GM21423 (cell line): ENCODE results near the gene PLA2G6.
"Not testable (repeated sequence)": the region's sequence is repeated elsewhere in the genome, so short reads cannot be mapped to it uniquely, and the experiment has no call there.

Experiments
- ATAC-seq: cut with Tn5 transposase; IDR thresholded peaks from one replicate; pipeline ENCODE4 v1.9.1; 2021; ENCODE audit warnings: mild to moderate bottlenecking, moderate library complexity; ENCODE audit not compliant: unreplicated experiment

The PLA2G6 gene

DNA sequence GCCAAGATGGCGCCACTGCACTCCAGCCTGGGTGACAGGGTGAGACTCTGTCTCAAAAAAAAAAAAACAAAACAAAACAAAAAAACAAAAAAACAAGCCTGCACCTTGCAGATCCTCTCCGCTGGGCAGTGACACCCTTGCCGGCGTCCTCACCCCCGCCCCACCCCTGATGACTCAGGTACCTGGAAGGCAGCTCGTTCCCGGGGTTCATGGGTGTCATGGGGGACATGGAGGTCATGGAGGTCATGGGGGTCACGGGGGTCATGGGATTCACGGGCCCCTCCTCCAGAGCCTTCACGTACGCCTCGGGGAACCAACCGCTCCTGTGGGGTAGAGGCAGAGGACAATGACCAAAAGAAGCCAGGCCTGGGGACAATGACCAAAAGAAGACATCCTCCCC is 94.7 kb downstream of the PLA2G6 start:
- ATAC-seq, result no peak

DNA sequence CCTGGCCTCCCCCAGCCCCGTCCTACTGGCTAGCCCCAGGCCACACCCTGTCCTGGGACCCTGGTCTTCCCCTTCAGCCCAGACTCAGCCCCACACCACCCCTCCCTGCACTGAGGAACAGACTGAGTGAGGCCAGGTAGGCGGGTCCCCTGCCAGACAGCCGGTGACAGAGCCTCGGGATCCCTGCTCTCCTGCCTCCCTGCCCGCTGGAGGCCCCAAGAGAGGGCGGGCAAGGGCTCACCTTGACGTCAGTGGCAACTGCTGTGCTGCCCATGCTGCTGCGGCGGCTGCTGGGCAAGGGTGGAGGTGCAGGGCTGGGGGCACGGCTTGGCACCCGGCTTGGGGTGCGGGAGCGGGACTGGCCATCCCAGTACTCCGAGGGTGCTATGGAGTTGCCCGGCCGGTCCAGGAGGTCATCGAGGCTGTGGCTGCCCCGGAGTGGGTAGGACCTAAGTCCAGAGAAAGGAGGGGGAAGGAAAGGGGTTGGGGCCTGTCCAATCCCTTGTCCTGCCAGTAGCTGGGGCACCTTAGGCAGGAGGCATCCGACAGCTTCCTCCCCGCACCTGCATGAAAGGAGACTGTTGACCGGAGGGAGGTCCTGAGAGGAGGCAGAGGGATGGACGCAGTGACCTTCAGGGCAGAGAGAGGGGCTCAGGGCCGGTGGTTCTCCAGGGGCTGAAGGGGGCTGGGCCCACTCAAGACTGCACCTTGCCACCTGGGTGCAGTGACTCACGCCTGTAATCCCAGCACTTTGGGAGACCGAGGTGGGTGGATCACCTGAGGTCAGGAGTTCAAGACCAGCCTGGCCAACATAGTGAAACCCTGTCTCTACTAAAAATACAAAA is 95.4 kb downstream of the PLA2G6 start:
- no peak for ATAC-seq

DNA sequence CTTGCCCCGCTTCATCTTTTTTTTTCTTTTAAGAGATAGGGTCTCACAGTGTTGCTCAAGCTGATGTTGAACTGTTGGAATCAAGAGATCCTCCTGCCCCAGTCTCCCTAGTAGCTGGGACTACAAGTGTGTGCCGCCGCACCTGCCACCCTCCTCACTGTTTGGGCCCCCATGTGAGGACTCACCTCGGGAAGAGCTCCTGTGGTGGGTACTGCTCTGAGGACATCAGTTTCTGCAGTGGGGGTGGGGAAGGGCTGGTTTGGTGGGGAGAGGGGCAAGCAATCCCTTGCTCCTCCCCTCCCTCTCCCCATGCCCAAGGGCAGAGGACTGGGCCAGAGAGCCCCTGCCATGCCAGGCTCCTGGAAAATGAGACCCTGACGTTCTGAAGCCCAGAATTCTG is 96.1 kb downstream of the PLA2G6 start:
- ATAC-seq, result no peak

DNA sequence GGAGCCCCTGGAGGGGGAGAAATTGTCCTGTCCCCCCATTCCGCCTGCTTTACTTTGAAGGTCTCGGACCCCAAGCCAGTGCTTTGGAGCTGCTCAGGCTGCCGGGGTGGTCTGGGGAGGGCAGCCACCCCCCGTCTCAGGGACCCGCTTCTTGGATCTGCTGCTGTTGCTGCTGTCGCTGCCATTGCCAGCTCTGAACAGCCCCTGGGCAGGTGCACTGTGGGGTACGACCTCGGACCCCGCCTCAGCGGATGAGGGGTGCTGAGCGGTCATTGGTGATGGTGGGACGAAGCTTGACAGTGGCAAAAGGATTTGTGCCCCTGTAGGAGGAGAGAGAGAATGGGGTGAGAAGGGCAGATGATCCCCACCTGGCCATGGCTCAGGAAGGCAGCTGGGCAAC is 96.6 kb downstream of the PLA2G6 start:
- ATAC-seq, result no peak

DNA sequence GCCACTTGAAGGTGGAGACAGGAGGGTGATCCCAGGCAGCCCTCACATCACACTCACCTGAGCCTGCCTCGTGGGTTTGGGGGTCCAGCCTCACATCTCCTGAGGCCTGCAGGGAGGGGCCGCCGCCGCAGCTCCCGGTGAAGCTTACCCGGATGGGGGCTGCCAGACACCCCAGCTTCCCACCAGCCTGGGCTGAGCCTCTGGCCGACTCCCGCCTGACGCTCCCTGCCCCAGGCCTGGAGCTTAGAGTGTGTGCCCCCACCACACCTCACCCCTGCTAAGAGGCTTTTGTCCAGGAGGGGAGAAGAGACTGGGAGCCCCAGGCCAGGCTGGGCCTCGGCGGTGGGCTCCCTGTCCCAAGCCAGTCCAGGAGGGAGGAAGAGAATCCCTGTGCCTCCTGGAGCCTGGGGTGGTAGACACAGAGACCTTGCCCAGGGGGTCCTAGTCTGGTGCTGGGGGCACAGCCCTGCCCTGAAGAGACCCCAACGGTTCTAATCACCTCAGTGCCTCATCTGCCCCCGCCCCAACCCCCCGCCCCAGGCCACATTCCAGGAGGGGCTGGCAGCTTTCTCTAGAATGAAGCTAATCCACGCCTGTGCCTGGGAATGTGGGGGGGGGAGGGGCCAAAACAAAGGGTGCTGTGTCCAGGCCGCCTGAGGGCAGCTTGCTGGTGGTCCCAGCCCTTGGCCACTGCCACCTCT is 97.5 kb downstream of the PLA2G6 start, which contains the start of gene SLC16A8:
Gene SLC16A8 (minus strand): TSS at position 254 of the 701 bp plus-strand sequence. CDS start 1,311 bp downstream, outside the sequence.
- no peak for ATAC-seq

DNA sequence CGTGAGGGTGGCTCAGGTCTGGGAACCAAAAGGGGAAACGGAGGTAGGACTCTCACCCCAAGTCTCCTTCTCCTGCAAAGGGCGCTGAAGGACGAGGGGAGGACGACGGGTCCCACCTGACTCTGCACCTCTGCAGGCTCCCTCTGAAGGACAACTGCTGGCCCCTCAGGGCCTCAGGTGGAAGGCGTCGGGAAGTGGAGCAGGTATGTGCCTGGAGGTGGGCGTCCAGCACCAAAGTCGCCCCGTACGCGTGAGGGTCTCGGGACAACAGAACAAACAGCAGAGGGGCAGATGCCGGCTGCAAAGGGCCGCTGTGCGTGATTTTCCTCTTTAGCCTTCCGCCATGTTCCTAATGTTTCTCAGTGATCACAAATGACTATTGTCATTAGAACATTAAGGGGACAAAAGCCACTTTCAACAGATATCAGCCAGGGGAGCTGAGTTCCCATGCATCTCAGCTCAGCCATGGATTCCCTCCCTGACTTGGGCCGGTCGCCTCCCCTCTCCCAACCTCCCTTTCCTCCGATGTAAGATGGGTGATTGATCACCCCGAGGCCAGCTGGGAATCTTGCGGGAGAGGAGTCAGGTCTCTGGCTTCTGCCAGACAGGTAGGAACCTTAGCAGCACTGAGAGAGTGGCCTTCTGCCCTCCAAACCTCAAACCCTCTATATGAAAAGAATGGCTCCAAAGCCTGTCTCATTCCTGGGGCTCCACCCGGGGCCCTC is 98.5 kb downstream of the PLA2G6 start:
- ATAC-seq, result no peak

DNA sequence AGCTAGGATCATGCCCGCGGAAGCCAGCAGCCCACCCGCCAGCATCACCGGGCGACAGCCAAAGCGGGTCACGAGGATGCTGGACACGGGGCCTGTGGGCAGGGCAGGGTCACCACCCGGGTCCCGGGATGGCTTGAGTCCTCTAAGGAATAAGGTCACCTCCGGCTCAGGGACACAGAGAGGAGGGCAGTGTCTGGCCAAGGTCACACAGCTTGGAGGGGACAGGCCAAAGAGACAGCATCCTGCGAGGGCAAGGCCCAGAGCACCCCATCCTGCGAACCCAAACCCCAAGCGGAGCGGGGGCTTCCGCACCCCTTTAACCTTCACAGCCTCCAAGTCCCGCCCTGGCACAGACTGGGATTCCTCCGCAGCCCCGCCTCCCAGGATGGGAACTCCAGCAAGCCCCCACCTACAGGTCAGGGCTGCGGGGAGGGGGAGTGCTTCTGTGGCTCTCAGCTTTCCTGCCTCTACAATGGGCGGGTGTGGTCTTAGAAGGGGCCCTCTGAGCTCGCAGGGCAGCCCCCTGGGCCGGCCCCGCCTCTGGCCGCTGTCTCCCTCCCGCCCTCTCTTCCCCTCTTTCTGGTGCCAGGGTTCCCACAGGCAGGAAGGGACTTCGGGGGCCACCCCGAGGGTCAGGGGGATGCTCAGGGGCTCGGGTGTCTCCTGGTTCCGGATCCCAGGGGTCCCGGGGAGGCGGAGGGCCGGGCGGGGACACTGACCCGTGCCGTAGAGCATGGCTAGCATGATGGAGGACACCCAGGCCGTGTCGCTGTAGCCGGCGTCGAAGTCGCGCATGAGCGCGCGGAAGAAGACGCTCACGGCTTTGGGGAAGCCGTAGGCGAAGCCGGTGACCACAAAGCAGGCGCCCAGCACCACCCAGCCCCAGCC is 99.4 kb downstream of the PLA2G6 start:
- no peak for ATAC-seq

DNA sequence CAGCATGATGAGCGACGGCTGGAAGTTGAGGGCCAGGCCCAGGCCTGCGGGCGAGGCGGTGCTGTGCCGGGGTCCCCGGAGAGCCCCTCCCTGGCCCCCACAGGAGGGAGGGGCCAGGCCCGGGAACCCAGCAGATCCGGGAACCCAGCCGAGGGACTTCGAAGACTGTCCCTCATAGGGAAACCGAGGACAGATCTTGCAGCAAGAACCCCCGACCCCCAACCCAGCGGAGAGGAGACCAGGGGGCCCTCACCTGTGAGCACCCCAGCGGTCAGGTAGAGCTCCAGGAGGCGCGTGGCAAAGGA is 100.0 kb downstream of the PLA2G6 start:
- no peak for ATAC-seq

DNA sequence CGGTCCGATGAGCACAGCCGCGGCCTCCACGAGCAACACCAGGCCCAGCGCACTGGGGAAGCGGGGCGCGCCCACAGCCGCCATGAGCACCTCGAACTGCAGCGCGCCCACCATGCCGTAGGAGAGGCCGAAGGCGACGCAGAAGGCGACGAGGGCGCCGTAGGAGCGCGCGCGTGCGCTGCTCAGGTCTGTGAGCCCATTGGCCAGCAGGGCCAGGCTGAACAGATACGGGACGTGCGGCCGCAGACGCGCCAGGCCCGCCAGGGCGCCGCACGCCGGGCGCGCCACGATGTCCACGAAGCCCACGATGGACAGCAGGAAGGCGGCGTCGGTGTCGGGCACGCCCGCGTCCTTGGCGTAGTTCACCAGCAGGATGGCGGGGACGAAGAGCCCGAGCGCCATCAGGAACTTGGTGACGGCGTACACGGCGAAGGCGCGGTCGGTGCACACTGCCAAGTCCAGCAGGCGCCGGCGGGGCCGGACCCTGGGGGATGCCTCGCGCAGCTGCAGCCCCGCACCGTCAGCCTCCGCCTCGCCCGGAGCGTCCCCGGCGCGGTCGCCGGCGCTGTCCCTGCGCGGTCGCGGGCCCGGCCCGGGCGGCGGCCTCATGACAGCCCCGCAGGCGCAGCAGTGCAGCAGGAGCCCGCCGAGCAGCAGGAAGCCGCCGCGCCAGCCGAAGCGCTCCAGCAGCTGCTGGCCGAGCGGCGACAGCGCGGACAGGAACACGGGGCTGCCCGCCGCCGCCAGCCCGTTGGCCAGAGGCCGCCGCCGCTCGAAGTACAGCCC is 100.6 kb downstream of the PLA2G6 start:
- ATAC-seq, result no peak

DNA sequence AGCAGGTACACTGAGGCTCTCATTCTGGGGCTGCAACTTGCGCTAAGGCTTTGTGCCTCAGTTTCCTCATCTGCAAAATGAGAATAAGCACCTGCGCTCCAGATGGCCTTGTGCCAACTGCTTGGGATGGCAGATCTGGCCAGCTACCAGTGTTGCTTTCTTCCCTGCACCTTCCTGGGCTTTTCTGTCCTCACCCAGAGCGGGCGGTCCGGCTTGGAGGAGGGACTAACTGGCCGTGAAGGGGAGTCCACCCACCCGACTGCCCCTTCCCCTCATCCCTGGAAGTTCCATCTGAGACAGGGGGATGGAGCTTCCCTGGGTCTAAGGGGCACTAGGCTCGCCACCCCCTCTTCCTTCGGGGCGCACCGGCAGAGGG is 101.2 kb downstream of the PLA2G6 start:
- no peak for ATAC-seq

DNA sequence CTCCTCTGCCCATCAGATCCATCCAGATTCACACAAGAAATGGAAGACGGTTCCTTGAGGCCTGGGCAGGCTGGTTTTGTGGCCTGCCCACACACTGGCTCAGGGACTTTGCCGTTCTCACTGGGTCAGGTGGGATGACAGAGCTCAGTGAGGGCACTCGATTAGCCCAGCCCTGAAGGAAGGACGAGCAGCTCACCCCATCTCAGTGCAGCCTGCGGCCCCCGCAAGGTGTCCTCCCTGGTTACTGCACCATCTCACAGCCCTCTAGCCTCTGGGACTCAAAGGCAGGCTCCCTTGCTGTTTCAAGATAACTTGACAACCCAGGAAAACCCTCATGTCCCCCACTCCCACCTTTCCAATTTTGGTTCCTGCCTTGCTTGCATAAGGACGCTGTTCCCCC is 101.8 kb downstream of the PLA2G6 start:
- no peak for ATAC-seq

DNA sequence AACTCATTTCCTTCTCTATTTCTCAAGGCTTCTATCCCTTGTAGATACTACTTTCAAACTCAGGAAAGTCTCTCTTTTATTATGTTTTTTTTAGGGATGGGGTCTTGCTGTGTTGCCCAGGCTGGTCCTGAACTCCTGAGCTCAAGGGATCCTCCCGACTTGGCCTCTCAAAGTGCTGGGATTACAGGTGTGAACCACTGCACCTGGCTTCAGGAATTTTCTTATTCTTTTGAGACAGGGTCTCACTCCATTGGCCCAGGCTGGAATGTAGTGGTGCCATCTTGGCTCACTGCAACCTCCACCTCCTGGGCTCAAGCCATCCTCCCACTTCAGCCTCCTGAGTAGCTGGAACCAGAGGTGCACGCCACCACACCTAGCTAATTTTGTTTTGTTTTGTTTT is 102.4 kb downstream of the PLA2G6 start:
- ATAC-seq, result not testable (repeated sequence)

DNA sequence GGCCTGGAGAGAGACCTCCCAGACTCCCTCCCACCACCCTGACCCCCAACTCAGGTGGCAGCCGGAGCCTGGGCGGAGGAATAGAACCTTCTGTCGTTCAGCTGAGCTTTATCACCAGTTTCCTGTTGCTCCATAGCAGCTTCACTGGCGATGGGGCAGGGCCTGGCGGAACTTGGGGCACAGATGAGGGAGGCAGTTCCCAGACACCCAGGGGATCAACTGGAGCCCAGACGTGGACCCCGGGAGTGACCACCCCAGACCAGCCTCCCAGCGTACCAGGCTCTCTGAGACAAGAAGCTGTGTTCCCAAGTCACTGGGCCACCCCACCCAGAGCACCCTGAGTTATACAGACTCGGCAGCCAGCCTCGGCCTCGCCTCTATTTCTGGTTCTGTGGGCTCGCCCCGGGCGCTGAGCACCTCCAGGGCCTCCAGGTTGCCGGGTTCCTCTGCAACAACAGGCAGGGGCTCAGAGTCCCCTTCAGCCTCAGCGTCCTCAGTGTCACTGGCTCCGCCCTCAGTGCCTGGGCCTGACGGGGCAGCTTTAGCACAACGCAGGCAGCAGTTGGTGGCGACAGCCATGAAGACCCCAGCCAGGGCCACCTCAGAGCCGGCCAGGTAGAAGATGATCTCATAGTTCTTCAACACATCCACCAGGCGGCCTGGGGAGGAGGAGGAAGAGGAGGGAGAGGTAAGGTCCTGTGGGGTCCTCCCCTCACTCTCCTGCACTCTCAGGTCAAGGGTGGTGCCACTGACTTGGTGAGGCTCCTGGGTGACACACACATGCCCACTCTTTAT is 103.4 kb downstream of the PLA2G6 start:
- ATAC-seq, result no peak

DNA sequence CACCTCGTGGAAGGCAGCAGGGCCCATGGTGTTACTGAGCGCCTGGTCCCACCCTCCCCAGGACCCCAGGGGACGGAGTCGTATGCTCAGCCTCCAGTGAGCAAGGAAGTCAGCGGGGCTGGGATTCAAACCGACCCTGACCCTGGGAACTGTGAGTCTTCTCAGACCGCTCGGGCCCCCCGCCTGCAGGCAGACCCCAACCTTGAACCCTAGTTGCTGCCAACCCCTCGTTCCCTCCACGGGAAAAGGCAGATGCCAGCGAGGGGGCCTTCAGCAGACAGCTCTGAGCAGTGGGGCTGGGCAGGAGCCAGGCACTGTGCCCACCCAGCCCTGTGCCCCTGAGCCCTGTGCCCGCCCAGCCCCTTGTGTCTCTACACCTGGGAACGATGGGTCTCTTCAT is 104.0 kb downstream of the PLA2G6 start:
- no peak for ATAC-seq

DNA sequence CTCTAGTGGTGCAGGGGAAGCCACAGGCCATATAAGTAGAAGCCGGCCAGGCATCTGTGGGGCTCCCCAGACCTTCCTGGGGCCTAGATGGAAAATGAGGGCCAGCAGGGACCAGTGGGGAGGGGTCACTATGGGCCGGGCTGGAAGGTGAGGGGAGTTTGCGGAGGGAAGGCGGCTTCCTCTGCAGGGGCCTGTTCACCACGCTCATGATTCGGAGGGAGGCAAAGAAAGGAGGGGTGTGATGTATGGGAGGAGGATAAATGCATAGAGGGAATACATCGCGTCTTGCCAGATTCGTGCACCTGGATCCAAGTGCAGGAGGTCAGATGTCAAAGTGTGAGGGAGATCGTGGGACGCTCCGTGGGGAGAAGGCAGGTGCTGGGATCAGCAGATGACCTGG is 104.5 kb downstream of the PLA2G6 start:
- no peak for ATAC-seq

DNA sequence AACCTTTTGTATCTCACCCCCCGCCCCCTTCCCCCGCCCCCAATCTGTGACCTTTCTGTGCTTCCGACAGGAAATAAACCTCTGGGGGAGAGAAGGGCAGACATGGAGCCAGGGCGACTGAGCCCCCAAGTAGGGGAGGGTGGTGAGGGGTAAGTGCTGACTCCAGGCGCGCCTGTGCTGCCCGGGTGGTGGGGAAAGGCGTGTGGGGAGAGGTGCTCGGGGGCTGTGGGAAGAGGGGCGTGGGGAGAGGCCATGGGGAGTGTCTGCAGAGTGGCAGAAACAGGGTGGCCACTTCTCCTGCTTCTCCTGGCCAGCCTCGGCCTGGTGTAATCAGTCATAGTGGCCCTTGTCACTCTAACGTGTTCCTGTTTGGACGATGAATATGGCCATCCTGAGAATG is 105.7 kb downstream of the PLA2G6 start:
- no peak for ATAC-seq

DNA sequence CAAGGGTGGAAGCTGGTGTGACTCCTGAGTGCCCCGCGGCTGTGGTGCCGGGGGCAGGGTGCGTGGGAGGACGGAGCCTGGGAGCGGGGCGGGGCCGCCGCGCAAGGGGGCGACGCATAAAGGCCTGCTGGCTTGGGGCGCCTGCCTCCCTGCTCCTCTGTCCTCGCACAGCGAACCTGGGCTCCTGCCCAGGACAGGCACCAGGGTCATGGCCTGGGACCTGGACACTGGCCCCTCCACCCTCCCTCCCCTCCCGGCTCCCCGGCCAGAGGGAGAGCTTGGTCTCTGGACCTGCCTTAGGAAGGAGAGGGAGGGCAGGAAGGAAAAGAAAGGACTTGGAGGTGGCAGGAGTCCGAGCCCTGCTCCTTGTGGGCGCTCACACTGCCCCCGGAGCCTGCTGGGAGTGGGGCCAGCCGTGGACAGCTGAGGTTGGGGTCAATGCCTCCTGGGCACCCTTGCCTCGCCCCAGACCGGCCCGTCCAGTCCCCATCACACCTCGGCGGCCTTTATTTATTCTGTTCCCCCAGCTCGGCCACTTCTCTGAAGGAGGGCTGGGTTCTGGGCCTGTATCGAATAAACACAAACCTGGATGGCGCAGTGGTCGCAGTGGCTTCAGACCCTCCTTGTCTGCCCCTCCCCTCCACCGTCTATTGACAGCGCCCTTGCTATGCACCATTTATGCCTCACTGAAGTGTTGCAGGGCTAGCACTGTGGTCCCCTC is 106.4 kb downstream of the PLA2G6 start:
- no peak for ATAC-seq

DNA sequence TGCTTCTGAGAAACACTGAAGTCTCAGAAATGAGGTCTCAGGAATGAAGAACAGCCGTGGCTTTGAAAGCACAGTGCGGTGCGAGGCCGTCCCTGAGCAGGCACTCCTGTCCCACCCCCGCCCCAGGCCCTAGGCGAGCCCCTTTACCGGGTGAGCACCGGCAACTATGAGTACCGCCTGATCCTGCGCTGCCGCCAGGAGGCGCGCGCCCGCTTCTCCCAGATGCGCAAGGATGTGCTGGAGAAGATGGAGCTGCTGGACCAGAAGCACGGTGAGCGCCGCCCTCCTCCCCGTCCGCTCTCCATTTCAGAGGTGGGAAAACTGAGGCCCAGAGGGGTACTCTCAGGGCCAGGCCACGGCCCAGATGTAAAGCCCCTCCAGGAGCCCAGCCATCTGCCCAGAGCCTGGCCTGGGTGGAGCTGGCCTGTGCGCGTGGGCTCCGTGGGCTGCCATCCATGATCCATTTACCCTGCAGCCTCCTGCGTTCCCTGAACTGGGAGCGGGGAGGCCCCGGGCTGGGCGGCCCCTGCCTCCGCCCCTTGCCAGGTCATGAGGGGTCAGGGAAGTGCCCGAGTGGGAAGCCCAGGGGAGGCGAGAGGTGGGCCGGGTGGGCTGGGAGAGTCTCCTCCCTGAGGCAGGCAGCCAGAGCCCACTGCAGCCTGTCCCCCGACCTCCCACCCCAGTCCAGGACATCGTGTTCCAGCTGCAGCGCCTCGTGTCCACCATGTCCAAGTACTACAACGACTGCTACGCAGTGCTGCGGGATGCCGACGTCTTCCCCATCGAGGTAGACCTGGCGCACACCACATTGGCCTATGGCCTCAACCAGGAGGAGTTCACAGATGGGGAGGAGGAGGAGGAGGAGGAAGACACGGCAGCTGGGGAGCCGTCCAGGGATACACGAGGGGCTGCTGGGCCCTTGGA is 107.2 kb downstream of the PLA2G6 start:
- no peak for ATAC-seq
